H1 (cell line): ENCODE results near the gene MGLL. TPM values are rescaled to one million over a fixed set of nuclear protein-coding genes. Genes with fewer than 3 reads are reported as not detected.

Experiments used
- CTCF ChIA-PET: fragments of 300-600 bp; sonication (Branson Sonifier 250); formaldehyde crosslinking; loops from one replicate; lab custom pipeline; 2021; ENCODE audit not compliant: partially characterized antibody; lab: Charles Lee
- POLR2A ChIA-PET: fragments of 300-600 bp; sonication (Branson Sonifier 250); formaldehyde crosslinking; loops from one replicate; lab custom pipeline; 2021; ENCODE audit warnings: inconsistent platforms; ENCODE audit not compliant: partially characterized antibody; lab: Charles Lee
- DNase-seq, 2 experiments: peaks; one replicate each; pipeline versions ENCODE4 v3.0.0 to v3.0.0-alpha.2; 2010 to 2022; ENCODE audit warnings: low spot score in 2 of 2, low read depth in 1 of 2, mixed read lengths in 1 of 2
- FAIRE-seq: peaks from 2 replicates; lab custom pipeline; 2011; peaks lifted over from hg19 to GRCh38; lab: Jason Lieb, UNC
- H2AFZ ChIP-seq: 2 replicates; pipeline ENCODE4 v1.8.1; 2012; ENCODE audit warnings: low read length, inconsistent platforms
- H2AK5ac ChIP-seq: 2 replicates; pipeline ENCODE4 v1.6.1; 2013; ENCODE audit warnings: low read depth, low read length
- H2BK120ac ChIP-seq: replicated peaks from 2 replicates; pipeline ENCODE3; 2013; ENCODE audit warnings: low read depth, low read length, inconsistent platforms
- H2BK12ac ChIP-seq: 2 replicates; pipeline ENCODE4 v1.6.1; 2013; ENCODE audit warnings: low read depth, low read length
- H2BK15ac ChIP-seq: 2 replicates; pipeline ENCODE4 v1.6.1; 2013; ENCODE audit warnings: low read length
- H2BK20ac ChIP-seq: 2 replicates; pipeline ENCODE4 v1.6.1; 2013; ENCODE audit warnings: low read length
- H2BK5ac ChIP-seq: 2 replicates; pipeline ENCODE4 v1.6.1; 2013; ENCODE audit warnings: low read depth, low read length
- H3K14ac ChIP-seq: 2 replicates; pipeline ENCODE4 v1.6.1; 2013; ENCODE audit warnings: inconsistent platforms; ENCODE audit not compliant: insufficient read length
- H3K18ac ChIP-seq: 2 replicates; pipeline ENCODE4 v1.6.1; 2013; ENCODE audit warnings: low read length; ENCODE audit errors: extremely low read depth
- H3K23ac ChIP-seq: 2 replicates; pipeline ENCODE4 v1.6.1; 2013; ENCODE audit warnings: inconsistent platforms; ENCODE audit not compliant: insufficient read length
- H3K23me2 ChIP-seq: 2 replicates; pipeline ENCODE4 v1.6.1; 2013; ENCODE audit warnings: low read depth, low read length
- H3K27ac ChIP-seq: 2 replicates; pipeline ENCODE4 v1.6.1; 2011; ENCODE audit warnings: low read depth, low read length, inconsistent platforms
- H3K27me3 ChIP-seq, 4 experiments: replicated peaks in 1 of 4; 1 replicate in 1 of 4; 2 replicates in 3 of 4; pipeline versions ENCODE4 v1.6.1 to v1.8.1; 2011 to 2013; ENCODE audit warnings: low read length in 3 of 4, mild to moderate bottlenecking in 3 of 4, inconsistent platforms in 2 of 4, mixed read lengths in 2 of 4, moderate library complexity in 1 of 4; ENCODE audit not compliant: control insufficient read depth in 3 of 4, insufficient read depth in 3 of 4; ENCODE audit errors: extremely low read depth in 1 of 4
- H3K36me3 ChIP-seq, 4 experiments: 2 replicates each; pipeline versions ENCODE4 v1.6.1 to v1.8.1; 2011 to 2013; ENCODE audit warnings: mild to moderate bottlenecking in 4 of 4, low read length in 3 of 4, moderate library complexity in 2 of 4, control low read depth in 1 of 4, inconsistent platforms in 1 of 4; ENCODE audit not compliant: insufficient read depth in 4 of 4, control insufficient read depth in 2 of 4
- H3K4ac ChIP-seq: replicated peaks from 2 replicates; pipeline ENCODE3; 2013; ENCODE audit warnings: low read length, low read depth, mixed read lengths, inconsistent platforms; ENCODE audit not compliant: insufficient read length
- H3K4me1 ChIP-seq, 4 experiments: replicated peaks in 1 of 4; 1 replicate in 1 of 4; 2 replicates in 3 of 4; pipeline versions ENCODE4 v1.6.1 to v1.8.1; 2011 to 2013; ENCODE audit warnings: low read length in 3 of 4, inconsistent platforms in 2 of 4, mixed read lengths in 1 of 4; ENCODE audit not compliant: insufficient read depth in 4 of 4, control insufficient read depth in 3 of 4
- H3K4me2 ChIP-seq, 2 experiments: 2 replicates each; pipeline versions ENCODE4 v1.6.1 to v1.8.1; 2011 to 2013; ENCODE audit warnings: low read depth in 2 of 2, low read length in 2 of 2, control low read depth in 1 of 2, inconsistent platforms in 1 of 2, mild to moderate bottlenecking in 1 of 2; ENCODE audit not compliant: insufficient read depth in 1 of 2
- H3K4me3 ChIP-seq, 4 experiments: fragments of 200-600, 300-600 bp in 1 of 4; sonication (generic), shearing (Covaris generic), sonication (Bioruptor Twin) in 1 of 4; 2 replicates each; pipeline versions ENCODE4 v1.5.1 to v1.8.1; 2011 to 2016; ENCODE audit warnings: low read length in 4 of 4, low read depth in 3 of 4, control low read depth in 2 of 4, inconsistent platforms in 2 of 4, mild to moderate bottlenecking in 2 of 4, mixed read lengths in 1 of 4, moderate library complexity in 1 of 4; ENCODE audit not compliant: insufficient read depth in 2 of 4; ENCODE audit errors: extremely low read depth in 1 of 4
- H3K56ac ChIP-seq: replicated peaks from 2 replicates; pipeline ENCODE3; 2013; ENCODE audit warnings: low read depth, mild to moderate bottlenecking, mixed read lengths, low read length, inconsistent platforms; ENCODE audit not compliant: insufficient read length
- H3K79me1 ChIP-seq: 2 replicates; pipeline ENCODE4 v1.6.1; 2013; ENCODE audit warnings: low read depth, low read length, control low read depth
- H3K79me2 ChIP-seq, 2 experiments: 2 replicates each; pipeline versions ENCODE4 v1.6.1 to v1.8.1; 2012 to 2013; ENCODE audit warnings: low read length in 2 of 2, mild to moderate bottlenecking in 2 of 2, inconsistent platforms in 1 of 2; ENCODE audit not compliant: insufficient read depth in 2 of 2, control insufficient read depth in 1 of 2
- H3K9ac ChIP-seq, 4 experiments: replicated peaks in 1 of 4; 1 replicate in 1 of 4; 2 replicates in 3 of 4; pipeline versions ENCODE4 v1.6.1 to v1.8.1; 2011 to 2013; ENCODE audit warnings: low read depth in 3 of 4, low read length in 3 of 4, control low read depth in 2 of 4, mild to moderate bottlenecking in 2 of 4, moderate library complexity in 2 of 4, inconsistent platforms in 1 of 4; ENCODE audit errors: extremely low read depth in 1 of 4
- H3K9me3 ChIP-seq, 2 experiments: 2 replicates each; pipeline versions ENCODE4 v1.6.1 to v1.8.1; 2012 to 2013; ENCODE audit warnings: mild to moderate bottlenecking in 2 of 2, moderate library complexity in 2 of 2, control low read depth in 1 of 2, inconsistent platforms in 1 of 2, low read depth in 1 of 2, low read length in 1 of 2, mixed read lengths in 1 of 2; ENCODE audit not compliant: insufficient read depth in 2 of 2
- H4K20me1 ChIP-seq, 2 experiments: replicated peaks in 1 of 2; 2 replicates each; pipeline versions ENCODE3 to v1.8.1; 2011 to 2013; ENCODE audit warnings: inconsistent platforms in 2 of 2, low read length in 2 of 2, mild to moderate bottlenecking in 1 of 2; ENCODE audit not compliant: insufficient read depth in 2 of 2, control insufficient read depth in 1 of 2
- H4K5ac ChIP-seq: 2 replicates; pipeline ENCODE4 v1.6.1; 2013; ENCODE audit warnings: low read length, low read depth, mixed read lengths, inconsistent platforms; ENCODE audit not compliant: insufficient read length
- H4K8ac ChIP-seq: 2 replicates; pipeline ENCODE4 v1.8.0; 2013; ENCODE audit warnings: mild to moderate bottlenecking, moderate library complexity, low read length, inconsistent platforms; ENCODE audit not compliant: insufficient read depth; ENCODE audit errors: extremely low read depth
- H4K91ac ChIP-seq: replicated peaks from 2 replicates; pipeline ENCODE3; 2013; ENCODE audit warnings: low read length, mixed read lengths, inconsistent platforms; ENCODE audit not compliant: insufficient read length
- CHD1 ChIP-seq: IDR thresholded peaks from 2 replicates; pipeline ENCODE4 v1.6.1; 2012; ENCODE audit warnings: low read depth, low read length, improper control_type of control experiment
- CTBP2 ChIP-seq: IDR thresholded peaks from 2 replicates; pipeline ENCODE4 v1.7.0; 2011; ENCODE audit warnings: borderline replicate concordance, mild to moderate bottlenecking, moderate library complexity, mixed read lengths, low read length; ENCODE audit not compliant: insufficient read depth, insufficient read length
- HDAC2 ChIP-seq, 2 experiments: fragments of 300-600 bp in 1 of 2; sonication (generic) in 1 of 2; IDR thresholded peaks; 2 replicates each; pipeline ENCODE4 v1.6.1; 2011 to 2012; ENCODE audit warnings: low read depth in 2 of 2, low read length in 2 of 2, mild to moderate bottlenecking in 2 of 2, moderate library complexity in 2 of 2, borderline replicate concordance in 1 of 2, inconsistent platforms in 1 of 2
- JUND ChIP-seq: IDR thresholded peaks from 2 replicates; pipeline ENCODE4 v1.6.1; 2011; ENCODE audit warnings: mild to moderate bottlenecking, improper control_type of control experiment, low read length
- KDM1A ChIP-seq: fragments of 200-600, 300-600 bp; sonication (generic); IDR thresholded peaks from 2 replicates; pipeline ENCODE4 v1.7.1; 2016; ENCODE audit warnings: mild to moderate bottlenecking, low read length, borderline replicate concordance
- MAFK ChIP-seq: IDR thresholded peaks from 2 replicates; pipeline ENCODE4 v1.6.1; 2012; ENCODE audit warnings: low read depth, mild to moderate bottlenecking, improper control_type of control experiment, low read length
- MAX ChIP-seq: IDR thresholded peaks from 2 replicates; pipeline ENCODE4 v1.6.1; 2012; ENCODE audit warnings: inconsistent platforms
- NANOG ChIP-seq: IDR thresholded peaks from 2 replicates; pipeline ENCODE4 v1.6.1; 2011; ENCODE audit warnings: low read length, low read depth, mild to moderate bottlenecking, inconsistent platforms; ENCODE audit not compliant: insufficient read depth, poor library complexity, severe bottlenecking
- NRF1 ChIP-seq: IDR thresholded peaks from 2 replicates; pipeline ENCODE4 v1.6.1; 2011; ENCODE audit warnings: mild to moderate bottlenecking, low read depth, low read length, improper control_type of control experiment
- POLR2A ChIP-seq, 2 experiments: IDR thresholded peaks; 1 replicate in 1 of 2; 2 replicates in 1 of 2; pipeline ENCODE4 v1.6.1; 2011; ENCODE audit warnings: low read depth in 2 of 2, low read length in 2 of 2, mild to moderate bottlenecking in 2 of 2; ENCODE audit errors: control extremely low read depth in 1 of 2
- SP4 ChIP-seq: IDR thresholded peaks from 2 replicates; pipeline ENCODE4 v1.6.1; 2012; ENCODE audit warnings: low read length, inconsistent platforms
- SRF ChIP-seq: IDR thresholded peaks from 2 replicates; pipeline ENCODE4 v1.6.1; 2011; ENCODE audit warnings: mild to moderate bottlenecking, low read depth, low read length, moderate library complexity
- ZNF274 ChIP-seq: IDR thresholded peaks from 2 replicates; pipeline ENCODE4 v1.7.0; 2012; ENCODE audit warnings: low read length, borderline replicate concordance; ENCODE audit errors: extremely low read depth
- WGBS, 2 experiments: shearing (Covaris generic) in 1 of 2; methylation state at CpG; one replicate each; pipeline versions ENCODE4 v1.1.6 to v1.1.7; 2013 to 2015; ENCODE audit warnings: low lambda C conversion rate in 2 of 2, mixed read lengths in 2 of 2, inconsistent platforms in 1 of 2, low coverage in 1 of 2, missing lambda C conversion rate in 1 of 2; ENCODE audit not compliant: insufficient replicate concordance in 2 of 2, insufficient coverage in 1 of 2, insufficient read length in 1 of 2; ENCODE audit errors: extremely low coverage in 1 of 2, missing lambda C conversion rate in 1 of 2; 5-methylcytosine and 5-hydroxymethylcytosine counted together
- polyA plus RNA-seq, 7 experiments: library from polyadenylated mRNA; depleted of rRNA in 3 of 7; stranded (reverse) in 5 of 7; unstranded in 2 of 7; fragments of >200 nt in 5 of 7; fragments of 200-250 nt in 2 of 7; gene quantifications; 1 replicate in 5 of 7; 2 replicates in 1 of 7; 4 replicates in 1 of 7; pipeline versions ENCODE4 v1.2.1 to v1.2.3, GENCODE V29; 2011 to 2013; ENCODE audit warnings: missing spikeins in 2 of 7, mixed read lengths in 2 of 7
- total RNA-seq: library from RNA; stranded (reverse); fragmentation: NEBNext Ultra II Directional; extraction: Animal tissue kit (Norgen Biotek cat#: 25700); gene quantifications from 2 replicates; pipeline ENCODE4 v1.2.1, GENCODE V29; 2021

Gene MGLL
- total and polyA plus RNA-seq, 2 of the 8 experiments (the other 6 are each of a cell fraction or from before 2014, with no cell fraction given) = 0.05 to 0.34 TPM

DNA sequence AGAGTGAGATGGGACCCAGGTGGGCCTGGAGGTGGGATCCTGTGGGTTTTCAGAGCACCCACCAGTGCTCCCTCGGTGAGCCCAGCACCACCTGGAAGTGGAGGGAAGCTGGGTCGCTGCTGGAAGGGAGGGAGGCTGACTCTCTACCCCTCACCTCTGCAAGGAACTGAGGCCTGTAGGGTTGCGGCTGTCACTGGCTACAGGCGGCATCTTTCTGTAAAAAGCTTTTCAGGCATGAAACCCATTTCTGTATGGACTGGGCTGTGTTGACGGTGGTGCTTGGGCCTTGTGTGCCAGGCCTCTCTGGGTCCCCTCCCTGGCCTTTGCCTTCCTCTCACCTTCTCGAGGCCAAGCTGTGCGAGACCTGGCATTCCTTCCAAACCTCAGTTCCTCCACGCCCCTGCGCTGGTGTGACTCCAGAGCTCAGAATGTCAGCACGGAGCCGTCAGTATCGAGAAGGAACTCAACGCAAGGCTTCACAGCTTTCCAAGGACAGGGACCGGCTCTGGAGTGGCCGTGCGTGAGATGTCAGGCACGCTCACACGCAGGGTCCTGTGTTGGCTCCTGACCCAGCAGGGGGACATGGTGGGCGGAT lies 133.0 kb downstream of the MGLL start:
- H2BK15ac ChIP-seq = peak overlapping the region; percentile 99; the same call in 1 of the 2 replicates
- H3K27me3 ChIP-seq = no peaks in the 10 kb centered on the region
- H4K20me1 ChIP-seq = no peaks in the 10 kb centered on the region
- 0 out of 2 replicates have a peak overlapping the region, but pooled peaks have one; percentile 48 for H2BK20ac ChIP-seq
- H3K9me3 ChIP-seq = no peaks in the 10 kb centered on the region
- no peak overlapping the region for H3K27ac ChIP-seq
- H4K91ac ChIP-seq = peak overlapping the region; percentile 29
- H3K18ac ChIP-seq = peak overlapping the region; percentile 60; the same call in 1 of the 2 replicates
- no peak overlapping the region for H3K23ac ChIP-seq
- H3K79me1 ChIP-seq = no peaks in the 10 kb centered on the region
- H4K5ac ChIP-seq = no peak overlapping the region
- no peak overlapping the region for H2BK12ac ChIP-seq
- H2AK5ac ChIP-seq = 0 out of 2 replicates have a peak overlapping the region, but pooled peaks have one; percentile 10
- H3K9ac ChIP-seq = no peak overlapping the region
- DNase-seq (no peak), FAIRE-seq (no peak)
- ChIA-PET POLR2A (no interaction called here), CTCF (interaction anchor here (0.8 to 12.8 kb wide), 14 partner anchors 9 to 270 kb away, joined by 3 to 172 read pairs (median 5); no protein-coding TSS in a partner anchor)
- H3K4me3 ChIP-seq = no peak overlapping the region
- no peak overlapping the region for H4K8ac ChIP-seq
- H2AFZ ChIP-seq = no peak overlapping the region
- H3K4me2 ChIP-seq = no peak overlapping the region
- H3K79me2 ChIP-seq = no peaks in the 10 kb centered on the region
- no peak overlapping the region for H2BK5ac ChIP-seq
- no peaks in the 10 kb centered on the region for H3K36me3 ChIP-seq
- no peak overlapping the region for H3K4ac ChIP-seq
- H3K23me2 ChIP-seq = peaks cover 16% of the 10 kb centered on the region; the same call in 1 of the 2 replicates
- H3K14ac ChIP-seq = no peak overlapping the region
- H3K56ac ChIP-seq = no peak overlapping the region
- peaks cover 0 to 22% (median 5%) of the 10 kb centered on the region in 4 experiments; a peak in 6 of 7 replicates for H3K4me1 ChIP-seq
- H2BK120ac ChIP-seq = no peak overlapping the region
- 88% methylated on average over 19 of the region's 19 CpGs; no CpG with 5 or more reads in 1 of the 2 experiments for WGBS, 2 experiments
- TF ChIP-seq NRF1 (no peak), MAFK (no peak), MAX (no peak), POLR2A (IDR thresholded peaks at IDR 0.05; ENCODE audit: control extremely low read depth in 1 of 2, low read depth in 2 of 2, low read length in 2 of 2) (no peak), CTBP2 (no peak), NANOG (no peak), SRF (no peak), KDM1A (no peak), SP4 (no peak), CHD1 (no peak), ZNF274 (no peak), JUND (no peak), HDAC2 (IDR thresholded peaks at IDR 0.05; ENCODE audit: borderline replicate concordance in 1 of 2, low read depth in 2 of 2, low read length in 2 of 2) (no peak)
